HL-60/S4 (cell line): ENCODE measurements around the gene EXD3.
"Not testable (repeated sequence)": the region's sequence is repeated elsewhere in the genome, so short reads cannot be mapped to it uniquely, and the experiment has no call there.

Experiments used
- in situ Hi-C: fragments of 300-500 bp; cut with MboI; formaldehyde crosslinking; loops from 2 replicates; pipeline ENCODE4 v1.14.3; 2022; ENCODE audit warnings: low sequenced_read_pairs

The EXD3 gene

GRCh38 chr9:137383081-137383783 lies 39.7 kb downstream of the EXD3 start:
- in situ Hi-C loops = no loop called here

DNA sequence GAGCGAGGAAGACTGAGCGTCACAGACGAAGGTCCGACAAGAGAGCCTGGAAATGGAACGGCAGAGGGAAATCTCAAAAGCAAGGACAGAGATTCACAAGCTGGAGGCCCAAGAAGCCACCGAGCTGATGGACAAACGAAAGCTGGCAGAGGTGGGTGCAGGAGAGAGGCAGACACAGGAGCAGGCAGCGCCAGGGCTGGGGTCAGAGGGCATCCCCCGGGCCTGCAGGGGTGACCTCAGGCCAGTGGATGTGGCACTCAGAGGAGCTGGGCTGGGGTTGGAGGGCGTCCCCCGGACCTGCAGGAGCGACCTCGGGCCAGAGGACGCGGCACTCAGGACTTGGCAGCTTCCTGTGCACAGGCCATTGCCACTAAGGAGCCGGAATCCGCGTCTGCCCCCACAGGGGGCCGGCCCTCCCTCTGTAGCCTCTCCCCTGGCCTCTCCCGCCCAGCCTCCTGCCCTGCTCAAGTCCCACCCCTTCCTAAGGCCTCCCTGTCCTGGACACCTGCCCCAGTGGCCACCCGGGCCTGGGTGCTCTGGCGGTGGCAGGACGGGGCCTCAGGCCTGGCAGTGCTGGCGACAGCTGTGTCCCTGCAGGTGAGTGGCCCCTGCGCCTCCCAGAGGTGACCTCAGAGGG lies 40.4 kb downstream of the EXD3 start:
- in situ Hi-C loops = no loop called here

GRCh38 chr9:137381501-137382443 lies 41.2 kb downstream of the EXD3 start:
- in situ Hi-C loops = no loop called here

- in situ Hi-C loops = no loop called here
Observed at GRCh38 chr9:137380606-137381005, 42.4 kb downstream of the EXD3 start.

DNA sequence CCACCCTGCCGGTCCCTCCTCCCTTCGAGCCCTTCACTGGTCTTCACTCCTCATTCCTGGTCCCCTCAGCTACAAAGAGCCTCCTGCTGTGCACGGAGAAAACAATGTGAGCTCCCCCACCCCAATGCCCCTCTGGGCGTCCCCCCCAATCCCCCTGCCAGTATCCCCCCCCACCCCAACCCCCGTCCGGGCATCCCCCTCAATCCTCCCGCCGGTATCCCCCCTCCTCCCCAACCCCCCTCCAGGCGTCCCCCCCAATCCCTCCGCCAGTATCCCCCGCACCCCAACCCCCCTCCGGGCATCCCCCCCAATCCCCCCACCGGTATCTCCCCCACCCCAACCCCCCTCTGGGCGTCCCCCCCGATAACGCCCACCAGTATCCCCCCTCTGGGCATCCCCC lies 42.8 kb downstream of the EXD3 start:
- in situ Hi-C loops = no loop called here

GRCh38 chr9:137379761-137380161 lies 43.2 kb downstream of the EXD3 start:
- in situ Hi-C loops = no loop called here

DNA sequence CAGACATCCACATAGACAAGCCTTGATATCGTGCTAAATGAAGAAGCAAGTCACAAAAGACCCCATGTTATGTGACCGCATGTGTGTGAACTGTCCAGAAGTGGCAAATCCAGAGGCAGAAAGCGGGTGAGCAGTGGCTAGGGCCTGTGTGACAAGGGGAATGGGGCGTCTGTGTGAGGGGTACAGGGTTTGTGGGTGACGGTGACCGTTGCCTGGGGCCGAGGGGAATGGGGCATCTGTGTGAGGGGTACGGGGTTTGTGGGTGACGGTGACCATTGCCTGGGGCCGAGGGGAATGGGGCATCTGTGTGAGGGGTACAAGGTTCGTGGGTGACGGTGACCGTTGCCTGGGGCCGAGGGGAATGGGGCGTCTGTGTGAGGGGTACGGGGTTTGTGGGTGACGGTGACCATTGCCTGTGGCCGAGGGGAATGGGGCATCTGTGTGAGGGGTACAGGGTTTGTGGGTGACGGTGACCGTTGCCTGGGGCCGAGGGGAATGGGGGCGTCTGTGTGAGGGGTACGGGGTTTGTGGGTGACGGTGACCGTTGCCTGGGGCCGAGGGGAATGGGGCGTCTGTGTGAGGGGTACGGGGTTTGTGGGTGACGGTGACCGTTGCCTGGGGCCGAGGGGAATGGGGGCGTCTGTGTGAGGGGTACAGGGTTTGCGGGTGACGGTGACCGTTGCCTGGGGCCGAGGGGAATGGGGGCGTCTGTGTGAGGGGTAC lies 44.1 kb downstream of the EXD3 start:
- in situ Hi-C loops = not testable (repeated sequence)

DNA sequence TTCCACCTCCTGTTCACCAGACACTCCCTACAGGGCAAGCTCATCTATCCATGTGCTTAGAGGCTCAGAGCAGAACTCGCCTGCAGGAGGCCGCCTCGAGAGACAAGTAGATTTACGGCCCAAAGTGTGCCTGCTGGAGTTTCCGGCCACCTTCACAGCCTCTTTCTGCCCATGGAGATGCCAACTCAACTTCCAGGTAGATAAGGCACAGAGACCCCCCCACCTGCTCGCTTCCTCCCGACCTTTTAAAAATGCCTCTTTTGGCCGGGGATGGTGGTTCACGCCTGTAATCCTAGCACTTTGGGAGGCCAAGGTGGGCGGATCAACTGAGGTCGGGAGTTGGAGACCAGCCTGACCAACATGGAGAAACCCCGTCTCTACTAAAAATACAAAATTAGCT lies 46.6 kb downstream of the EXD3 start:
- in situ Hi-C loops = no loop called here

DNA sequence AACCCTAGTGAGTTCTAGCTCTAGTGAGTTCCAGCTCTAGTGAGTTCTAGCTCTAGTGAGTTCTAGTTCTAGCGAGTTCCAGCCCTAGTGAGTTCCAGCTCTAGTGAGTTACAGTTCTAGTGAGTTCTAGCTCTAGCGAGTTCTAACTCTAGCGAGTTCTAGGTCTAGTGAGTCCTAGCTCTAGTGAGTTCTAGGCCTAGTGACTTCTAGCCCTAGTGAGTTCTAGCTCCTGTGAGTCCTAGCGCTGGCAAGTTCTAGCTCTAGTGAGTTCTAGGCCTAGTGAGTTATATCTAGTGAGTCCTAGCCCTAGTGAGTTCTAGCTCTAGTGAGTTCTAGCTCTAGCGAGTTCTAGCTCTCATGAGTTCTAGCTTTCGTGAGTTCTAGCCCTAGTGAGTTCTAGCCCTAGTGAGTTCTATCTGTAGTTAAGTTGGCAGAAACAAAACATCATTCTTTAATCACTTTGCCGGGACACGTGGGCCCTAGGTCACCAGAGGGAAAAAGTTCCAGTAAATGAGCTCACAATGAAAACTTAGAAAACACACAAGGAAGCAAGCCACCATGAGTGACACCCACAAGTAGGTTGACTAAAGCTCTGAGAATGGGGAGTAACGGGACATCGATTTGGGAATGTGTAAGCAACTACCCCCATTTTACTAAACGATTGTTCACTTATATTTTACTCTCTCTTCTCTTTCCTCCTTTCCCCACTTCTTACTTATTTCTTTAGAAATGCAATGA lies 47.5 kb downstream of the EXD3 start:
- in situ Hi-C loops = no loop called here

GRCh38 chr9:137374131-137374845 lies 48.7 kb downstream of the EXD3 start:
- in situ Hi-C loops = no loop called here

DNA sequence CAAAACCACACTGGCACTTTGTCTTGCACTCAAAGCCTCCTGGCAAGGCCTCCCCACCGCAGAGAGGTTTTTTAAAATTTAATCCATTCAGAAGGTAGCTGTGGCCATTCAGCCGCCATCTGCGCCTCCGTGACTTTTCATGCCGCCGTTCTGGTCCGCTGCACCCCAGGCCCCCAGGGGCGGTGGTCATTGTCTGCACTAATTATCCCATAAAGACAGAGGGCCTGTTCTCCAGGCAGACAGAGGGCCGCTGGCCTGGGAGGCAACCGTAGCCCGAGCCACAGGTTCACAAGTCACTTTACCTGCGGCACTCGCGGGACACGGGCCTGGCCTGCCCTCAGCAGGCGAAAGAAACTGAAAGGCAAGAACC lies 49.4 kb downstream of the EXD3 start:
- in situ Hi-C loops = no loop called here

- in situ Hi-C loops = no loop called here
Observed at GRCh38 chr9:137372693-137373610, 50.0 kb downstream of the EXD3 start.

DNA sequence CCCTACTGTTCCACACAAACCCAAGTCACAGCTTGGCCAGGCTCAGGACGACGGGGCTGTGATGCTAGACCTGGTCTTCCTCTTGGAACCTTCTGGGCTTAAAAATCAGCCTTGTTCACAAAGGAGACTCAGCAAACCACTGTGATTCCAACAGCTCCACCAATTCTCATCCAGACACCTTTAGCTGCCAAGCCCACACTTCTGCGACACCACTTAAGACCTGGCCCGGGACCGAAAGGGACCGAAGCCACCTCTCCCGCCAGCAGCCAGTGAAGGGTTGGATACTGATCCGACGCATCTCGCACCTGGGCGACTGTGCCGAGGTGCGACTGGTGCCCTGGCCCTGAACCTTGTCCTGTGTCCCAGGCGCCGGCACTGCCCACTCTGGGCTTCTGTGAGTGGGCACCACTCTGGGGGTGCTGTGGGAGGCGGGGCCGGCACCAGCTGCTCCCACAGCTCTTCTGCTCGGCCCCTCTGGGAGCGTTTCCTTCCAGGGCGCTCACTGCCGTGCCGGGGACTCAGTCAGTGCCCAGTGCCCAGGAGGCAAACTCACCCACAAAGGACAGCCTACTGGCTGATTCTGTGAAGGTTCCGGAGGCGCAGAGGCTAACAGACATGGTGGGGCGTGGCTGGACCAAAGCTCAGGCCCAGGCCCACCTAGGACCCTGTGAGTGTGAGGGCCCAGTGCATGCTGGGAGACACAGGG lies 50.9 kb downstream of the EXD3 start:
- in situ Hi-C loops = no loop called here

DNA sequence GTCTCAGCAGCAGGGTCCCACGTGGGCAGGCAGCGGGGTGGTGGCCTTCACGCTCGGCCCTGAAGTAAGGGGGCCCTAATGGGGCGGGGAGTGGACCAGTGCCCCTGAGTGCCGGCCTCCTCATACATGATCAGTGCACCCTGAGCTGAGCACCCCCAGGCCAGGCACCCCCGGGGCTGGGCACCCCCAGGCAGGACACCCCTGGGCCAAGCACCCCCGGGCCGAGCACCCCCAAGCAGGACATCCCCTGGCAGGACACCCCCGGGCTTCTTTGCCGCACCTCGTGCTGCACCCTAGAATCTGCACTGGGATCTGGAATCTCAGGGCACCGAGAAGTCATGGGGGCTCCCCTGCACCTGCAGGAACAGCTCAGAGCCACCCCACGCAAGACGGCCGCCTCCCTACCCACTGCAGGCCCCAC lies 51.4 kb downstream of the EXD3 start:
- in situ Hi-C loops = no loop called here

DNA sequence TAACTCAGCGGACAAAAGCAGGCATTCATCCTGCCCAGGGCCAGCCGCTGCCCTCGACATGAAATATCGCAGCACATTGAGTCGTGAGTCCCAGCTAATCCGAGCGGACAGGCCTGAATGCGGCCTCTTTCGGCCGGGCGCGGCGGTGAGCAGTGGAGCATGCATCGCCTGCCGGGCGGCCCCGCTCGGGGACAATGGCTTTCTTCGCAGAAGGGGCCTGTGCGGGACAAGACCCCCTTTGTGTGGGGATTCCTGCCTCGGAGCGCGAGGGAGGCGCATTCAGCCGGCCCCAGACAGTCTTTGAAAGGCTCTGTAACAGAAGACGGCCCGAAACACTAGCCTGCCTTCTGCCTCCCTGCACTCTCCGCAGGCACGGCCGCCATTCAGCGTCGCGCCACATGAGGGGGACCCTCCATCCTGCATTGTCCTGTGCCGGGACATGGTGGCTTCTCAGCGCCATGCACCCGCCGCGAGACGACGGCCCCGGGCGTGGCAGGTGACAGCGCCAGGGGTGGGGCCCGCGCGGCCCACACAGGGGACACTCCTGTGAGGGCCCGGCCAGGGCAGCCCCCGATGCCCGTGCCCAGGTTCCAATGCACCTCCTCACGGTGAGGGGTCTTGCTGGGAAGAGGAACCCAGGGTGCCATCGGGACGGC lies 52.0 kb downstream of the EXD3 start:
- in situ Hi-C loops = no loop called here

DNA sequence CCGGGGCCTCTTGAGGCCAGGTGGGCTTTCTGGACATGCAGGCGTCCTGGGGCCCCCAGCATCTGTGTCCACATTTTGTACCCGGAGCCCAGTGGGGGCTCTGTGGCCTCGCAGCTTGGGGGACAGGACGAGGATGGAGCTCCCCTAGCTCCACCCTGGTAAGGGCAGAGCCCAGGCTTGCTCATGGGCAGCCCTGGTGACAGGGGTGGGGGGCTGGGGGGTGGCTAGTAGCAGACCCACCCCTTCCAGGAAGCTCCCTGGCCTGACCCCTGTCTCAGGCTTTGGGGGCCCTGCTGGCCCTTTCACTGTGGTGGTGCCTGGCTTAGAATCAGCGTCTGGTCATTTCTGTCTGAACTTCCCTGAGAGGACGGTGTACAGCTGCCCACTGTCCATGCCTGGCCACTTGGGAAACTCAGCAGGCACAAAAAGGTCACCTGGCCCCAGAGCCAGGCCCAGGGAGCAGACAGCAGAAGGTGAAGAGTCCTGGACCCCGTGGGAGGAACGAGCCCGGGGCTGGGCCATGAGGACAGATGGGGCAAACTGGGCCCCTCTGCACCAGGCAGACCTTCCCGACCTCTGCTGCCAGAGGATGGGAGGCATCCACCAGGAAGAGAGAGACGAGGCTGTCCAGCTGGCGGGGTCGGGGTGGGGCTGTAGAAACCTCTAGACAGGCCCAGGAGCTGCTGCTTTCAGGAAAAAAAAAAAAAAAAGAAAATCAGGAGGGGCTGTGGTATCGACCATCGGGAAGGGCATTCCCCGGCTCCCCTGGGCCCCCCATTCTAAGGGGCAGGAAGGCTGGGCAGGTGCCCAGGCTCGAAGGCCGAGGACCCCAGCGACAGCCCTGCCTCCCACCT lies 52.8 kb downstream of the EXD3 start:
- in situ Hi-C loops = no loop called here
